H1 (cell line): ENCODE results near the gene CELF2. TPM values are rescaled to one million over a fixed set of nuclear protein-coding genes. Genes with fewer than 3 reads are reported as not detected.

ENCODE experiments used
- CTCF ChIA-PET: fragments of 300-600 bp; sonication (Branson Sonifier 250); formaldehyde crosslinking; loops from one replicate; lab custom pipeline; 2021; ENCODE audit not compliant: partially characterized antibody; lab: Charles Lee
- POLR2A ChIA-PET: fragments of 300-600 bp; sonication (Branson Sonifier 250); formaldehyde crosslinking; loops from one replicate; lab custom pipeline; 2021; ENCODE audit warnings: inconsistent platforms; ENCODE audit not compliant: partially characterized antibody; lab: Charles Lee
- DNase-seq, 2 experiments: peaks; one replicate each; pipeline versions ENCODE4 v3.0.0 to v3.0.0-alpha.2; 2010 to 2022; ENCODE audit warnings: low spot score in 2 of 2, low read depth in 1 of 2, mixed read lengths in 1 of 2
- FAIRE-seq: peaks from 2 replicates; lab custom pipeline; 2011; peaks lifted over from hg19 to GRCh38; lab: Jason Lieb, UNC
- H2AFZ ChIP-seq: 2 replicates; pipeline ENCODE4 v1.8.1; 2012; ENCODE audit warnings: low read length, inconsistent platforms
- H2AK5ac ChIP-seq: 2 replicates; pipeline ENCODE4 v1.6.1; 2013; ENCODE audit warnings: low read depth, low read length
- H2BK120ac ChIP-seq: replicated peaks from 2 replicates; pipeline ENCODE3; 2013; ENCODE audit warnings: low read depth, low read length, inconsistent platforms
- H2BK12ac ChIP-seq: 2 replicates; pipeline ENCODE4 v1.6.1; 2013; ENCODE audit warnings: low read depth, low read length
- H2BK15ac ChIP-seq: 2 replicates; pipeline ENCODE4 v1.6.1; 2013; ENCODE audit warnings: low read length
- H2BK20ac ChIP-seq: 2 replicates; pipeline ENCODE4 v1.6.1; 2013; ENCODE audit warnings: low read length
- H2BK5ac ChIP-seq: 2 replicates; pipeline ENCODE4 v1.6.1; 2013; ENCODE audit warnings: low read depth, low read length
- H3K14ac ChIP-seq: 2 replicates; pipeline ENCODE4 v1.6.1; 2013; ENCODE audit warnings: inconsistent platforms; ENCODE audit not compliant: insufficient read length
- H3K18ac ChIP-seq: 2 replicates; pipeline ENCODE4 v1.6.1; 2013; ENCODE audit warnings: low read length; ENCODE audit errors: extremely low read depth
- H3K23ac ChIP-seq: 2 replicates; pipeline ENCODE4 v1.6.1; 2013; ENCODE audit warnings: inconsistent platforms; ENCODE audit not compliant: insufficient read length
- H3K23me2 ChIP-seq: 2 replicates; pipeline ENCODE4 v1.6.1; 2013; ENCODE audit warnings: low read depth, low read length
- H3K27ac ChIP-seq: 2 replicates; pipeline ENCODE4 v1.6.1; 2011; ENCODE audit warnings: low read depth, low read length, inconsistent platforms
- H3K27me3 ChIP-seq, 4 experiments: replicated peaks in 1 of 4; 1 replicate in 1 of 4; 2 replicates in 3 of 4; pipeline versions ENCODE4 v1.6.1 to v1.8.1; 2011 to 2013; ENCODE audit warnings: low read length in 3 of 4, mild to moderate bottlenecking in 3 of 4, inconsistent platforms in 2 of 4, mixed read lengths in 2 of 4, moderate library complexity in 1 of 4; ENCODE audit not compliant: control insufficient read depth in 3 of 4, insufficient read depth in 3 of 4; ENCODE audit errors: extremely low read depth in 1 of 4
- H3K36me3 ChIP-seq, 4 experiments: 2 replicates each; pipeline versions ENCODE4 v1.6.1 to v1.8.1; 2011 to 2013; ENCODE audit warnings: mild to moderate bottlenecking in 4 of 4, low read length in 3 of 4, moderate library complexity in 2 of 4, control low read depth in 1 of 4, inconsistent platforms in 1 of 4; ENCODE audit not compliant: insufficient read depth in 4 of 4, control insufficient read depth in 2 of 4
- H3K4ac ChIP-seq: replicated peaks from 2 replicates; pipeline ENCODE3; 2013; ENCODE audit warnings: low read length, low read depth, mixed read lengths, inconsistent platforms; ENCODE audit not compliant: insufficient read length
- H3K4me1 ChIP-seq, 4 experiments: replicated peaks in 1 of 4; 1 replicate in 1 of 4; 2 replicates in 3 of 4; pipeline versions ENCODE4 v1.6.1 to v1.8.1; 2011 to 2013; ENCODE audit warnings: low read length in 3 of 4, inconsistent platforms in 2 of 4, mixed read lengths in 1 of 4; ENCODE audit not compliant: insufficient read depth in 4 of 4, control insufficient read depth in 3 of 4
- H3K4me2 ChIP-seq, 2 experiments: 2 replicates each; pipeline versions ENCODE4 v1.6.1 to v1.8.1; 2011 to 2013; ENCODE audit warnings: low read depth in 2 of 2, low read length in 2 of 2, control low read depth in 1 of 2, inconsistent platforms in 1 of 2, mild to moderate bottlenecking in 1 of 2; ENCODE audit not compliant: insufficient read depth in 1 of 2
- H3K4me3 ChIP-seq, 4 experiments: fragments of 200-600, 300-600 bp in 1 of 4; sonication (generic), shearing (Covaris generic), sonication (Bioruptor Twin) in 1 of 4; 2 replicates each; pipeline versions ENCODE4 v1.5.1 to v1.8.1; 2011 to 2016; ENCODE audit warnings: low read length in 4 of 4, low read depth in 3 of 4, control low read depth in 2 of 4, inconsistent platforms in 2 of 4, mild to moderate bottlenecking in 2 of 4, mixed read lengths in 1 of 4, moderate library complexity in 1 of 4; ENCODE audit not compliant: insufficient read depth in 2 of 4; ENCODE audit errors: extremely low read depth in 1 of 4
- H3K56ac ChIP-seq: replicated peaks from 2 replicates; pipeline ENCODE3; 2013; ENCODE audit warnings: low read depth, mild to moderate bottlenecking, mixed read lengths, low read length, inconsistent platforms; ENCODE audit not compliant: insufficient read length
- H3K79me1 ChIP-seq: 2 replicates; pipeline ENCODE4 v1.6.1; 2013; ENCODE audit warnings: low read depth, low read length, control low read depth
- H3K79me2 ChIP-seq, 2 experiments: 2 replicates each; pipeline versions ENCODE4 v1.6.1 to v1.8.1; 2012 to 2013; ENCODE audit warnings: low read length in 2 of 2, mild to moderate bottlenecking in 2 of 2, inconsistent platforms in 1 of 2; ENCODE audit not compliant: insufficient read depth in 2 of 2, control insufficient read depth in 1 of 2
- H3K9ac ChIP-seq, 4 experiments: replicated peaks in 1 of 4; 1 replicate in 1 of 4; 2 replicates in 3 of 4; pipeline versions ENCODE4 v1.6.1 to v1.8.1; 2011 to 2013; ENCODE audit warnings: low read depth in 3 of 4, low read length in 3 of 4, control low read depth in 2 of 4, mild to moderate bottlenecking in 2 of 4, moderate library complexity in 2 of 4, inconsistent platforms in 1 of 4; ENCODE audit errors: extremely low read depth in 1 of 4
- H3K9me3 ChIP-seq, 2 experiments: 2 replicates each; pipeline versions ENCODE4 v1.6.1 to v1.8.1; 2012 to 2013; ENCODE audit warnings: mild to moderate bottlenecking in 2 of 2, moderate library complexity in 2 of 2, control low read depth in 1 of 2, inconsistent platforms in 1 of 2, low read depth in 1 of 2, low read length in 1 of 2, mixed read lengths in 1 of 2; ENCODE audit not compliant: insufficient read depth in 2 of 2
- H4K20me1 ChIP-seq, 2 experiments: replicated peaks in 1 of 2; 2 replicates each; pipeline versions ENCODE3 to v1.8.1; 2011 to 2013; ENCODE audit warnings: inconsistent platforms in 2 of 2, low read length in 2 of 2, mild to moderate bottlenecking in 1 of 2; ENCODE audit not compliant: insufficient read depth in 2 of 2, control insufficient read depth in 1 of 2
- H4K5ac ChIP-seq: 2 replicates; pipeline ENCODE4 v1.6.1; 2013; ENCODE audit warnings: low read length, low read depth, mixed read lengths, inconsistent platforms; ENCODE audit not compliant: insufficient read length
- H4K8ac ChIP-seq: 2 replicates; pipeline ENCODE4 v1.8.0; 2013; ENCODE audit warnings: mild to moderate bottlenecking, moderate library complexity, low read length, inconsistent platforms; ENCODE audit not compliant: insufficient read depth; ENCODE audit errors: extremely low read depth
- H4K91ac ChIP-seq: replicated peaks from 2 replicates; pipeline ENCODE3; 2013; ENCODE audit warnings: low read length, mixed read lengths, inconsistent platforms; ENCODE audit not compliant: insufficient read length
- CBX8 ChIP-seq: fragments of 300-800, 300-1000 bp; sonication (generic); IDR thresholded peaks from 2 replicates; pipeline ENCODE4 v1.7.1; 2016; ENCODE audit warnings: low read depth, low read length, borderline replicate concordance
- EGR1 ChIP-seq: IDR thresholded peaks from 2 replicates; pipeline ENCODE4 v1.6.1; 2011; ENCODE audit warnings: low read depth, low read length, borderline replicate concordance
- HDAC2 ChIP-seq, 2 experiments: fragments of 300-600 bp in 1 of 2; sonication (generic) in 1 of 2; IDR thresholded peaks; 2 replicates each; pipeline ENCODE4 v1.6.1; 2011 to 2012; ENCODE audit warnings: low read depth in 2 of 2, low read length in 2 of 2, mild to moderate bottlenecking in 2 of 2, moderate library complexity in 2 of 2, borderline replicate concordance in 1 of 2, inconsistent platforms in 1 of 2
- HDAC6 ChIP-seq: IDR thresholded peaks from one replicate; pipeline ENCODE4 v1.7.1; 2012; ENCODE audit warnings: low read depth, mild to moderate bottlenecking, inconsistent platforms, low read length, moderate library complexity
- KDM1A ChIP-seq: fragments of 200-600, 300-600 bp; sonication (generic); IDR thresholded peaks from 2 replicates; pipeline ENCODE4 v1.7.1; 2016; ENCODE audit warnings: mild to moderate bottlenecking, low read length, borderline replicate concordance
- NANOG ChIP-seq: IDR thresholded peaks from 2 replicates; pipeline ENCODE4 v1.6.1; 2011; ENCODE audit warnings: low read length, low read depth, mild to moderate bottlenecking, inconsistent platforms; ENCODE audit not compliant: insufficient read depth, poor library complexity, severe bottlenecking
- POLR2A ChIP-seq, 2 experiments: IDR thresholded peaks; 1 replicate in 1 of 2; 2 replicates in 1 of 2; pipeline ENCODE4 v1.6.1; 2011; ENCODE audit warnings: low read depth in 2 of 2, low read length in 2 of 2, mild to moderate bottlenecking in 2 of 2; ENCODE audit errors: control extremely low read depth in 1 of 2
- SP2 ChIP-seq: IDR thresholded peaks from 2 replicates; pipeline ENCODE4 v1.6.1; 2012; ENCODE audit warnings: mild to moderate bottlenecking, low read length, inconsistent platforms
- SP4 ChIP-seq: IDR thresholded peaks from 2 replicates; pipeline ENCODE4 v1.6.1; 2012; ENCODE audit warnings: low read length, inconsistent platforms
- TAF1 ChIP-seq: IDR thresholded peaks from 2 replicates; pipeline ENCODE4 v1.6.1; 2011; ENCODE audit warnings: mild to moderate bottlenecking, low read depth, low read length
- TAF7 ChIP-seq: optimal IDR thresholded peaks from 2 replicates; pipeline ENCODE3; 2011; ENCODE audit warnings: low read depth, mild to moderate bottlenecking, inconsistent platforms, low read length, moderate library complexity, borderline replicate concordance
- USF2 ChIP-seq: IDR thresholded peaks from 2 replicates; pipeline ENCODE4 v1.6.1; 2011; ENCODE audit warnings: low read length, improper control_type of control experiment
- ZNF274 ChIP-seq: IDR thresholded peaks from 2 replicates; pipeline ENCODE4 v1.7.0; 2012; ENCODE audit warnings: low read length, borderline replicate concordance; ENCODE audit errors: extremely low read depth
- WGBS, 2 experiments: shearing (Covaris generic) in 1 of 2; methylation state at CpG; one replicate each; pipeline versions ENCODE4 v1.1.6 to v1.1.7; 2013 to 2015; ENCODE audit warnings: low lambda C conversion rate in 2 of 2, mixed read lengths in 2 of 2, inconsistent platforms in 1 of 2, low coverage in 1 of 2, missing lambda C conversion rate in 1 of 2; ENCODE audit not compliant: insufficient replicate concordance in 2 of 2, insufficient coverage in 1 of 2, insufficient read length in 1 of 2; ENCODE audit errors: extremely low coverage in 1 of 2, missing lambda C conversion rate in 1 of 2; 5-methylcytosine and 5-hydroxymethylcytosine counted together
- polyA plus RNA-seq, 7 experiments: library from polyadenylated mRNA; depleted of rRNA in 3 of 7; stranded (reverse) in 5 of 7; unstranded in 2 of 7; fragments of >200 nt in 5 of 7; fragments of 200-250 nt in 2 of 7; gene quantifications; 1 replicate in 5 of 7; 2 replicates in 1 of 7; 4 replicates in 1 of 7; pipeline versions ENCODE4 v1.2.1 to v1.2.3, GENCODE V29; 2011 to 2013; ENCODE audit warnings: missing spikeins in 2 of 7, mixed read lengths in 2 of 7
- total RNA-seq: library from RNA; stranded (reverse); fragmentation: NEBNext Ultra II Directional; extraction: Animal tissue kit (Norgen Biotek cat#: 25700); gene quantifications from 2 replicates; pipeline ENCODE4 v1.2.1, GENCODE V29; 2021

CELF2 gene
- total and polyA plus RNA-seq, 2 of the 8 experiments (the other 6 are each of a cell fraction or from before 2014, with no cell fraction given): 18.3 to 22.7 TPM

- Histone ChIP-seq H4K20me1 (no peaks in the 10 kb centered on the region), H2BK120ac (no peak overlapping the region), H2BK15ac (0 out of 2 replicates have a peak overlapping the region, but pooled peaks have one; percentile 50), H3K18ac (no peak overlapping the region), H3K36me3 (no peaks in the 10 kb centered on the region), H3K4me3 (no peak overlapping the region), H3K79me2 (no peaks in the 10 kb centered on the region), H2BK5ac (no peak overlapping the region), H4K8ac (no peak overlapping the region), H2BK20ac (no peak overlapping the region), H3K23ac (no peak overlapping the region), H3K23me2 (no peaks in the 10 kb centered on the region), H3K9ac (no peak overlapping the region), H4K5ac (no peak overlapping the region), H3K27me3 (no peaks in the 10 kb centered on the region), H2AK5ac (no peak overlapping the region), H3K4ac (no peak overlapping the region), H3K14ac (no peak overlapping the region), H3K27ac (no peak overlapping the region), H3K79me1 (no peaks in the 10 kb centered on the region), H3K4me2 (no peak overlapping the region), H3K56ac (no peak overlapping the region), H3K4me1 (peaks cover 3 to 14% (median 9%) of the 10 kb centered on the region in 4 experiments), H4K91ac (no peak overlapping the region), H2AFZ (no peak overlapping the region), H2BK12ac (no peak overlapping the region), H3K9me3 (no peaks in the 10 kb centered on the region)
- 82% methylated on average over 12 of the region's 12 CpGs; no CpG with 5 or more reads in 1 of the 2 experiments for WGBS, 2 experiments
- FAIRE-seq (no peak), DNase-seq (peak in 1 of 2 experiments; percentile 47)
- ChIA-PET CTCF (interaction anchor here (1.3 kb wide), 1 partner anchor 33 kb away, joined by 3 read pairs; no protein-coding TSS in a partner anchor), POLR2A (no interaction called here)
- TF ChIP-seq SP4 (no peak), TAF1 (no peak), HDAC2 (IDR thresholded peaks at IDR 0.05; ENCODE audit: borderline replicate concordance in 1 of 2, low read depth in 2 of 2, low read length in 2 of 2) (no peak), KDM1A (no peak), SP2 (no peak), HDAC6 (no peak), POLR2A (IDR thresholded peaks at IDR 0.05; ENCODE audit: control extremely low read depth in 1 of 2, low read depth in 2 of 2, low read length in 2 of 2) (no peak), ZNF274 (no peak), USF2 (no peak), CBX8 (no peak), TAF7 (no peak), EGR1 (no peak), NANOG (no peak)
Observed at GRCh38 chr10:11335167-11335652, 317.5 kb downstream of the CELF2 start.
